ENCODE measurements around the gene SRP72. TPM values are rescaled to one million over a fixed set of nuclear protein-coding genes. Genes with fewer than 3 reads are reported as not detected.
"Not testable (repeated sequence)": the region's sequence is repeated elsewhere in the genome, so short reads cannot be mapped to it uniquely, and the experiment has no call there.

The SRP72 gene
- total RNA-seq, 4 donors from 2014 or later: 36.4 to 78.8 (median 60.1) TPM

GRCh38 chr4:56438766-56439165, 28.7 kb upstream of the SRP72 start:
- intact Hi-C loops (cut with DNase I): no loop called here
- no peak overlapping the region for H3K27ac ChIP-seq
- H3K4me3 ChIP-seq: no peak overlapping the region
- peaks cover 0 to 31% (median 0%) of the 10 kb centered on the region in 3 donors for H3K4me1 ChIP-seq
- no peak for TF ChIP-seq CTCF (IDR thresholded peaks at IDR 0.05)
- no peak for TF ChIP-seq POLR2A (IDR thresholded peaks at IDR 0.05)
- H3K9me3 ChIP-seq: no peaks in the 10 kb centered on the region
- H3K36me3 ChIP-seq: peaks cover 0 to 21% (median 0%) of the 10 kb centered on the region in 3 donors
- DNase-seq: no peak
- no peaks in the 10 kb centered on the region for H3K27me3 ChIP-seq
- WGBS, 2 donors: 79 to 92% methylated on average over 2 of the region's 2 CpGs

- TF ChIP-seq CTCF (IDR thresholded peaks at IDR 0.05): no peak
- no peak for TF ChIP-seq POLR2A (IDR thresholded peaks at IDR 0.05)
- Histone ChIP-seq H3K36me3 (peaks cover 0 to 41% (median 0%) of the 10 kb centered on the region in 3 donors), H3K9me3 (no peaks in the 10 kb centered on the region), H3K27ac (no peak overlapping the region), H3K4me3 (no peak overlapping the region), H3K4me1 (peaks cover 0 to 16% (median 0%) of the 10 kb centered on the region in 3 donors), H3K27me3 (no peaks in the 10 kb centered on the region)
- intact Hi-C loops (cut with DNase I): no loop called here
- 81 to 100% methylated on average over 1 of the region's 1 CpG for WGBS, 2 donors
- no peak for DNase-seq
These were observed 26.4 kb upstream of the SRP72 start for GRCh38 chr4:56440983-56441382.

- Histone ChIP-seq H3K27me3 (no peaks in the 10 kb centered on the region), H3K36me3 (peaks cover 0 to 77% (median 8%) of the 10 kb centered on the region in 3 donors), H3K27ac (no peak overlapping the region), H3K4me1 (no peaks in the 10 kb centered on the region), H3K4me3 (no peak overlapping the region), H3K9me3 (no peaks in the 10 kb centered on the region)
- WGBS, 2 donors: 94 to 100% methylated on average over 2 of the region's 2 CpGs
- intact Hi-C loops (cut with DNase I): no loop called here
- no peak for DNase-seq
- no peak for TF ChIP-seq POLR2A (IDR thresholded peaks at IDR 0.05)
- TF ChIP-seq CTCF (IDR thresholded peaks at IDR 0.05): no peak
These were observed 22.7 kb upstream of the SRP72 start for GRCh38 chr4:56444719-56445118.

- 88 to 95% methylated on average over 1 of the region's 1 CpG for WGBS, 2 donors
- H3K4me1 ChIP-seq: no peaks in the 10 kb centered on the region
- H3K9me3 ChIP-seq: no peaks in the 10 kb centered on the region
- H3K27ac ChIP-seq: no peak overlapping the region
- no peak for TF ChIP-seq POLR2A (IDR thresholded peaks at IDR 0.05)
- no peak for TF ChIP-seq CTCF (IDR thresholded peaks at IDR 0.05)
- no peak for DNase-seq
- intact Hi-C loops (cut with DNase I): no loop called here
- peaks cover 0 to 86% (median 16%) of the 10 kb centered on the region in 3 donors for H3K36me3 ChIP-seq
- no peaks in the 10 kb centered on the region for H3K27me3 ChIP-seq
- no peak overlapping the region for H3K4me3 ChIP-seq
These were observed 21.7 kb upstream of the SRP72 start for GRCh38 chr4:56445699-56446098.

- Histone ChIP-seq H3K27me3 (no peaks in the 10 kb centered on the region), H3K27ac (no peak overlapping the region), H3K9me3 (no peaks in the 10 kb centered on the region), H3K4me1 (no peaks in the 10 kb centered on the region), H3K4me3 (no peak overlapping the region), H3K36me3 (peaks cover 0 to 96% (median 21%) of the 10 kb centered on the region in 3 donors)
- no peak for DNase-seq
- TF ChIP-seq CTCF (IDR thresholded peaks at IDR 0.05) (no peak), POLR2A (IDR thresholded peaks at IDR 0.05) (no peak)
- intact Hi-C loops (cut with DNase I): no loop called here
These were observed 19.1 kb upstream of the SRP72 start for GRCh38 chr4:56448301-56448700.

GRCh38 chr4:56449475-56449874, 17.9 kb upstream of the SRP72 start:
- H3K9me3 ChIP-seq; H3K4me1 ChIP-seq; intact Hi-C loops (cut with DNase I); DNase-seq; H3K4me3 ChIP-seq; H3K27ac ChIP-seq; H3K27me3 ChIP-seq: not testable (repeated sequence)
- 85 to 100% methylated on average over 4 of the region's 4 CpGs for WGBS, 2 donors
- H3K36me3 ChIP-seq: peaks cover 0 to 96% (median 26%) of the 10 kb centered on the region in 3 donors

All from esophagus squamous epithelium (tissue), 5 donors.